Right renal pelvis (tissue), 4 donors: ENCODE measurements around the gene FAM98B. TPM values are rescaled to one million over a fixed set of nuclear protein-coding genes. Genes with fewer than 3 reads are reported as not detected.
"Not testable (repeated sequence)": the region's sequence is repeated elsewhere in the genome, so short reads cannot be mapped to it uniquely, and the experiment has no call there.

Experiments
- DNase-seq, 4 donors: peaks; one replicate each; pipeline ENCODE4 v3.0.0-alpha.2; 2013; ENCODE audit warnings: low read depth in 4 of 4, low spot score in 3 of 4, missing footprints in 1 of 4
- polyA plus RNA-seq, 4 donors: library from polyadenylated mRNA; unstranded; fragments of 120-200 nt; gene quantifications; one replicate each; pipeline ENCODE4 v1.2.1, GENCODE V29; 2013; ENCODE audit not compliant: insufficient read length in 4 of 4

The FAM98B gene
- 100 to 1,000 TPM in 1 of 4 donors, 10 to 100 TPM in 3; 73.3 to 104 (median 93.5) TPM for polyA plus RNA-seq

DNA sequence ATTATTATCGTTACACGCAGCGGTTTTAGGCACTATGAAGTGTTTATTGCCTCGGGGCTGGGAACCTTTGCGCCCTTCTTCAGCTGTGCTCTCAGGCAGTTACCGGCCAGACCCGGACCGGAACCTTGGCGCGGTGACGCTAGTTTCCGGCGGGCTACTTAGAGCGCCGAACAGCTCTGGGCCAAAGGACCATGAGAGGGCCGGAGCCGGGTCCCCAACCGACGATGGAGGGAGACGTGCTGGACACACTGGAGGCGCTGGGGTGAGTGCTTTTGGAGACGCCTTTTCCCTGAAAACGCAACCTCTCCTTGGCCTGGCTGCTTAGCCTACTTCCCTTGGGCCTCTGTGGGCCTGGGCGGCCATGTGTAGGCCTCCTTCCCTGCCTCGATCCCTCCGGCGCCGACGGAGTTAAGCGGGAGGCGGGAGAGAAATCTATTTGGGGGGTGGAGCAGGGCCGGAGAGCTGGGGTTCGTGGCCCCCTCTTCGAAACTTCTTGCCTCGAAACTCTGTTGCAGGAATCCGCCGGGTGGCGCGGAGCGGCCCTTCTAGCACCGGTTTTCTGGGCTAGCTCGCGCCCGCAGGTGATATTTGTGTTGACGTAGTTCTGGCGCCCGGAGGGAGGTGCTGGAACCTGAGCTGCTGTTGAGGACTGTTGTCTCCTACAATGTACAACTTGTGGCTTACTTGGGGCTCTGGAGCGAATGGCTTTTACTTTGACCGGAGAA is at the start of gene FAM98B:
Gene FAM98B (plus strand): TSS at position 157 of the 725 bp plus-strand sequence. CDS start 35 bp downstream, at position 192.
- peak; percentile 81 to 91 (median 86) for DNase-seq

- DNase-seq = no peak
These were observed 47.5 kb upstream of the FAM98B start for GRCh38 chr15:38406436-38406835.

- no peak for DNase-seq
These were observed 45.4 kb upstream of the FAM98B start for GRCh38 chr15:38408576-38408975.

- peak in 2 of 4 donors; percentile 4 to 10 for DNase-seq
These were observed 42.0 kb upstream of the FAM98B start for GRCh38 chr15:38411902-38412301.

DNA sequence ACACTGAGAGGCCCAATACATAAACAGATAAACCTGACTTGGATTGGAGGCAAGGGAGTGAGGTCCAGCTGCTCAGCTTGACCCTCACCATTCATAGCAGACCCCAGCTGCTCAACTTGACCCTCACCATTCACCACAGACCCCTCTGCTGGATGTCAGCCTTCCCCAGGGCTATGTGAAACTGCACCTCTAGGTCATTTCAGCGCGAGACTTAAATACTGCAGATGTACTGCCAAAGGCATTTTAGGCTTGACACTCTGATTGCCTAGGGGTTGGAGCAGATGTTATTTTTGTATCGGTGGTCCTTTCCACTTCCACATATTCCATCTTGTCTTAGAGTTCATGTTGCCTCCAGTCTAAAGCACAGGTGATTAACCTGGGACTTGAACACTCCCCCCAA is 41.5 kb upstream of the FAM98B start:
- DNase-seq = no peak

DNA sequence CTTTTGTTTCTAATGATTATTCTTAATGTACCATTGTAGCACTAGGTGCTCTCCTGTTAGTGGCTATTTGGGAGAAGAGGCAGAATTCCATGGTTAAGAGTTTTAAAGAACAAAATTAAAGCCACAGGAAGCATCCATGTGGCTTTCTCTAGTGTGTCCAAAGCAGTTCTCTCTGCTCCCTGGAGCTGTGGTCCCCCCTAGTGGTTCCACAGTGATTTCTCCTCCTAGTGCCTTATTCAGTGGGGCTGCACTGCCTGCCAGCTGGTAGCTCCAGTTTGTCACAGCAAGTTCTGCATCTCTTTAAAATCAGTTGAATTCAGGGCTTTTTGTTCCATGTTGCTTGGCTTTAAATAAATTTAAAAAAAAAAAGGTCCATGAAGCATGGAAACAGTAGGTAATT is 39.6 kb upstream of the FAM98B start:
- DNase-seq = peak in 2 of 4 donors; percentile 7 to 12

- no peak for DNase-seq
These were observed 32.7 kb upstream of the FAM98B start for GRCh38 chr15:38421069-38421690.

GRCh38 chr15:38424101-38424552 is 29.8 kb upstream of the FAM98B start:
- no peak for DNase-seq

- no peak for DNase-seq
These were observed 28.7 kb upstream of the FAM98B start for GRCh38 chr15:38425269-38425668.

DNA sequence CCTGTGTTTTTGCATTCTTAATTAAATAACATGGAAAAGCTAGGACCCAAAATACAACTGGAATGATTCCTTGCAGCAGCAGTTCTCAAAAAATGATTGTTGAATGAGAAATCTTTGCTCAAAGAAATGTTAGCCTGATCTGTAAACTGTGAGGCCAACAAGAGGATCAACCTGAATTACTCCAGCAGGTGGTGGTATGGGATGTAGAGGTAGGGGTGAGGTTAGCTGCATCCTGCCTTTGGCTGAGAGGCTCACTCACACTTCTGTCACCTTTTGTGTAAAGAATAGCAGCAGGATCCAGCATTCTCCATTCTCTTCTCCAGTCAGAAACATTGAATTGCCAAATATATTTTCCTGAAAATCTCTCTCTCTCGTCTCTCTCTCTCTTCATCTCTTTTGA is 26.5 kb upstream of the FAM98B start:
- DNase-seq = no peak

DNA sequence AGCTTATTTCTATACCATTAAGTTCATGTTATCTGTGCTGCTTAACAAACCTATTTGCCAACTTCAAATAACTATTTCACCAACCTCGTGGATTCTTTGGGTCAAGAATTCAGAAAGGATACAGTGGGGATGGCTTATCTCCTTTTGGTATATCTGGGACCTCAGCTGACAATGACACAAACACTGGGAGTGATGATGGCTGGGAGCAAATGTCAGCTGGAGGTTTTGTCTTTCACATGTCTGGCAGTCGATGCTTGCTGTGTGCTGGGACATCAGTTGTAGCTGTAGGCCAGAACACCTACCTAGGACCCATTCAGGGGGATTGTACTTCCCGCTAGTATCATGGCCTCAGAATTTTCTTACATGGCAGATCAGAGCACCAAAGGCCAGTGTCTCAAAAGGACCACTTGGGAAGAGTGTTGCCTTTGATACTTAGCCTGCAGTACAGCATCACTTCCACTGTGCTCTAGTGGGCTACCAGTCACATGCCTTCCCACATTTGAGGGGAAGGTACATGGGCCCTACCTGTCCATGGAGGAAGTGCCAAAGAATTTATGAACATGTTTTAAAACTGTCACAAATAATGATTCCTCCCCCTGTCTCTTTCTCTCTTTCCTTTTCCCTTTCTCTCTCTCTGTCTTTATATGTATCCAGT is 23.7 kb upstream of the FAM98B start:
- no peak for DNase-seq

GRCh38 chr15:38436993-38437392 is 16.9 kb upstream of the FAM98B start:
- DNase-seq = no peak

- not testable (repeated sequence) for DNase-seq
These were observed 16.3 kb upstream of the FAM98B start for GRCh38 chr15:38437603-38438002.

- DNase-seq = no peak
These were observed 15.6 kb upstream of the FAM98B start for GRCh38 chr15:38438031-38438986.

DNA sequence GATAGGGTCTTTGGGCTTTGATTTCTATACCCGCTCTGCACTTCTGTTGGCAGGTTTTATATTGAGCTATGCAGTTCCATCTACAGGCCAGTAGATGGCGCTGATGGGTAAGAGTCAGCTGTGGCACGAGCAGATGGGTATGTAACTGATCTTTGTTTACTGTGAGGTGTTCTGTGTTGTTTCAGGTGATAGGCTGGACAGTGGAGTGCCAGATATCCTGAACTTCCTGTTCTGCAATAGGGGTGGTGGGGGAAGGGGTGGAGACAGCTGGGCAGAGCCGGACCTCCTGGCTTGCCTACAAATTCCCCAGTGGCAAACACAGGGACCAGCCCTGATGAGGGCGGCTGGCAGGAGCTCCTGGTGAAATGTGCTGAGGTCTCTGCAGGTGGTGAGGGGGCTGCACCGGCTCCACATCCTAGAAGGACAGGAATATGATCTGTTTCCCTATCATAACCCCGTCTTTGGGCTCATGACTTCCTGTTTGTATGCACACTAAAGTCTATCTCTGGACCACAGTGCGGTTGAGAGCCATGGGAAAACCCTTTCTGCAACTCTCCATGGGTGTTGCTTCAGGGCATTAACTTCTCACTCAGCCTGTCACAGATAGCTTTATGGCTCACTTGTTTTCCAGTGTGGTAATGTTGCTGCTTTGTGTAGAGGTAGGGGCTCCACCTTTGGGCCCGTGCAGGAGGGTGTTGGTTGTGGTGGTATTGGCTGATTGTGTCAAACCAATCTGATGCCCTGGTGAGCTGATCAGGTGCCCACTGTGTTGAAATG is 13.4 kb upstream of the FAM98B start:
- DNase-seq = peak; percentile 34 to 44 (median 38)

DNA sequence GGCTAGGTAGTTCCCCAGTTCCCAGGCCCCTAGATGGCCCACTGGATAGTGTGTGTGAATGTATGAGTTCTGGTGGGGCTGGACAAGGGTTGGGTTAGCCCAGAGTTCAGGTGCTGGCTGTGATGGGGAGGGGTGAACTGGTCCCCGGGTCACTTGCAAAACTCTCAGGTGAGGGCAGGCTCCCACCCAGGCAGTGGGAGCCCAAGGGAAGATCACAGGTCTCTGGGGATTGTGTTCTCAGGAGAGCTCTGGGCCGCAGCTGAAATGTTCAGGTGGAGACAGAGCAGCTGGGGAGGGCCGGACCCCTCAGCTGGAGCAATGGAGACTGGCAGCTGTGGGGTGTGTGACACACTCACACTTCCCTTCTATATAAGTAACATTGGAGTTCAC is 12.8 kb upstream of the FAM98B start:
- no peak for DNase-seq

DNA sequence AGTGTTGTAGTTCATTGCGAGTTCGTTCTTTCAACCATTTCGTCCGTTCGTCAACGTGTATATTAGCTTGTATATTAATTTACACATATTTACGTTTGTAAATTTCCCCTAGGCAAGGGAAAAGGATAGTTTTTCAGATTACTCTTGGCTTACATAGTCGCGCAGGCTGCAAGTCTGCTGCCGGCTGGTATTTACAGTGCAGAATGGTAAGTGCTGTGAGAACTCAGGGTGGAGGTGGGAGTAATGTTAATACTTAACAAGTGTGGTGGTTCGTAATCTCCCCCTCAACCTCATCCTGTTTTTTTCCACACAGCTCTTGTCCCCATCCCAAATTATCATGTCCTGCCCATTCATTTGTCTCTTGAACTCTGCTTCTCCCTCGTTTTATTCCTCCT is 766 bp downstream of the FAM98B start:
- DNase-seq = peak in 1 of 4 donors; percentile 4

DNA sequence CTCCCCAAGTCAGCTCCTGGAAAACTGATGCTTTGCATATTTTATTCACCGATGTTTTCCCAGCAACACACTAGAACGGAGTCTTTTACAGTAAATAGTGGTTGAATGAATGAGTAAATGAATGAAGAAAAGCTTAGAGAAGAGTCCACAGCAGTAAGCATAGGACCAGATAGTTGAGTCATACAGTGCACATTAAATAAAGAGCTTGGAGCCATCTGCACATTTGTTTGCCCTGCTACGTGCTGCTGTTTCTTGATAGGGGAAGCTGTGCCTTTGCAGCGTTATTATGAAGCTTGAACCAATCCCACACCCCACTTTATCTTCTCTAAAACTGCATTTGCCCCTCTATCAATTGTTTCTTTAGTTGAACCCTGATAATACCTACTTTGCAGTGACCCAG is 1.2 kb downstream of the FAM98B start:
- DNase-seq = no peak

- no peak for DNase-seq
These were observed 4.7 kb downstream of the FAM98B start for GRCh38 chr15:38458646-38459045.

GRCh38 chr15:38459480-38459879 is 5.6 kb downstream of the FAM98B start:
- DNase-seq = no peak
